ENCODE results near the gene CNIH3.

Gene CNIH3

GRCh38 chr1:224726441-224727182, 110.5 kb downstream of the CNIH3 start:
- no peak for DNase-seq

- DNase-seq: no peak
Measured at GRCh38 chr1:224727351-224728289, 111.5 kb downstream of the CNIH3 start.

- no peak for DNase-seq
Measured at GRCh38 chr1:224730540-224730939, 114.4 kb downstream of the CNIH3 start.

GRCh38 chr1:224730965-224731364, 114.8 kb downstream of the CNIH3 start:
- no peak for DNase-seq

- no peak for DNase-seq
Measured at GRCh38 chr1:224731633-224732032, 115.5 kb downstream of the CNIH3 start.

GRCh38 chr1:224732377-224733026, 116.4 kb downstream of the CNIH3 start:
- DNase-seq: no peak

- peak; percentile 37 for DNase-seq
Measured at GRCh38 chr1:224733027-224733911, 117.2 kb downstream of the CNIH3 start.

- no peak for DNase-seq
Measured at GRCh38 chr1:224734261-224734935, 118.3 kb downstream of the CNIH3 start.

- no peak for DNase-seq
Measured at GRCh38 chr1:224735159-224735558, 119.0 kb downstream of the CNIH3 start.

- DNase-seq: no peak
Measured at GRCh38 chr1:224736619-224737352, 120.7 kb downstream of the CNIH3 start.

GRCh38 chr1:224737353-224737727, 121.2 kb downstream of the CNIH3 start:
- no peak for DNase-seq

GRCh38 chr1:224739303-224739996, 123.3 kb downstream of the CNIH3 start:
- DNase-seq: no peak

GRCh38 chr1:224739997-224740684, 124.0 kb downstream of the CNIH3 start:
- no peak for DNase-seq

- DNase-seq: no peak
Measured at GRCh38 chr1:224740685-224741052, 124.6 kb downstream of the CNIH3 start.

GRCh38 chr1:224742349-224742748, 126.2 kb downstream of the CNIH3 start:
- no peak for DNase-seq

GRCh38 chr1:224743608-224744164, 127.6 kb downstream of the CNIH3 start:
- DNase-seq: no peak

GRCh38 chr1:224744521-224744920, 128.4 kb downstream of the CNIH3 start:
- DNase-seq: no peak

GRCh38 chr1:224745394-224745793, 129.3 kb downstream of the CNIH3 start:
- DNase-seq: no peak

GRCh38 chr1:224745924-224746323, 129.8 kb downstream of the CNIH3 start:
- DNase-seq: no peak

GRCh38 chr1:224747578-224747977, 131.5 kb downstream of the CNIH3 start:
- DNase-seq: no peak
